ENCODE measurements around the gene THTPA. TPM values are rescaled to one million over a fixed set of nuclear protein-coding genes. Genes with fewer than 3 reads are reported as not detected.

Gene THTPA
- total RNA-seq, 1 donor from 2014 or later = 18.6 TPM

GRCh38 chr14:23522643-23523198, 33.4 kb upstream of the THTPA start:
- intact Hi-C loops (cut with micrococcal nuclease) = no loop called here
- ATAC-seq (ENCODE audit: low read depth) = no peak
- Mint-ChIP-seq H3K9me3 (no peaks in the 10 kb centered on the region), H3K27ac (no peak overlapping the region), H3K27me3 (no peaks in the 10 kb centered on the region), H3K36me3 (ENCODE audit: low read depth) (peaks cover 2% of the 10 kb centered on the region), H3K4me1 (no peaks in the 10 kb centered on the region), H3K4me3 (no peak overlapping the region)
- DNase-seq = no peak
- ChIA-PET POLR2A (no interaction called here), CTCF (no interaction called here)
- no peak for TF ChIP-seq CTCF (IDR thresholded peaks at IDR 0.05)

GRCh38 chr14:23523229-23524016, 32.6 kb upstream of the THTPA start:
- no peak overlapping the region for H3K27ac Mint-ChIP-seq
- no peak for TF ChIP-seq CTCF (IDR thresholded peaks at IDR 0.05)
- no peaks in the 10 kb centered on the region for H3K9me3 Mint-ChIP-seq
- POLR2A ChIA-PET = no interaction called here
- peaks cover 2% of the 10 kb centered on the region for H3K36me3 Mint-ChIP-seq (ENCODE audit: low read depth)
- no peak overlapping the region for H3K4me3 Mint-ChIP-seq
- DNase-seq (no peak), ATAC-seq (ENCODE audit: low read depth) (no peak)
- no peaks in the 10 kb centered on the region for H3K27me3 Mint-ChIP-seq
- intact Hi-C loops (cut with micrococcal nuclease) = no loop called here
- CTCF ChIA-PET = no interaction called here
- no peaks in the 10 kb centered on the region for H3K4me1 Mint-ChIP-seq

- intact Hi-C loops (cut with micrococcal nuclease) = no loop called here
- ChIA-PET POLR2A (no interaction called here), CTCF (no interaction called here)
- Mint-ChIP-seq H3K9me3 (no peaks in the 10 kb centered on the region), H3K36me3 (ENCODE audit: low read depth) (no peaks in the 10 kb centered on the region), H3K4me3 (no peak overlapping the region), H3K4me1 (no peaks in the 10 kb centered on the region), H3K27me3 (no peaks in the 10 kb centered on the region), H3K27ac (no peak overlapping the region)
- DNase-seq = no peak
- no peak for TF ChIP-seq CTCF (IDR thresholded peaks at IDR 0.05)
- no peak for ATAC-seq (ENCODE audit: low read depth)
Measured at GRCh38 chr14:23524954-23525353, 31.1 kb upstream of the THTPA start.

- POLR2A ChIA-PET = no interaction called here
- no peaks in the 10 kb centered on the region for H3K4me1 Mint-ChIP-seq
- no peak overlapping the region for H3K4me3 Mint-ChIP-seq
- intact Hi-C loops (cut with micrococcal nuclease) = no loop called here
- ATAC-seq (ENCODE audit: low read depth) (no peak), DNase-seq (no peak)
- H3K9me3 Mint-ChIP-seq = no peaks in the 10 kb centered on the region
- H3K27me3 Mint-ChIP-seq = no peaks in the 10 kb centered on the region
- CTCF ChIA-PET = no interaction called here
- TF ChIP-seq CTCF (IDR thresholded peaks at IDR 0.05) = no peak
- H3K36me3 Mint-ChIP-seq (ENCODE audit: low read depth) = no peaks in the 10 kb centered on the region
- H3K27ac Mint-ChIP-seq = no peak overlapping the region
Measured at GRCh38 chr14:23525611-23526010, 30.5 kb upstream of the THTPA start.

- Mint-ChIP-seq H3K27ac (no peak overlapping the region), H3K4me1 (no peaks in the 10 kb centered on the region), H3K27me3 (no peaks in the 10 kb centered on the region), H3K9me3 (no peaks in the 10 kb centered on the region), H3K36me3 (ENCODE audit: low read depth) (no peaks in the 10 kb centered on the region), H3K4me3 (no peak overlapping the region)
- intact Hi-C loops (cut with micrococcal nuclease) = no loop called here
- ChIA-PET CTCF (no interaction called here), POLR2A (no interaction called here)
- ATAC-seq (ENCODE audit: low read depth) = no peak
- TF ChIP-seq CTCF (IDR thresholded peaks at IDR 0.05) = no peak
- no peak for DNase-seq
Measured at GRCh38 chr14:23528555-23528954, 27.5 kb upstream of the THTPA start.

All from activated B cell treated with CpG ODN at 0.5 μM for 24 hours (primary cell).